DMS114 treated with DMSO at 0.1 percent for 48 hours (cell line): ENCODE results near the gene SCYGR1.
"Not testable (repeated sequence)": the region's sequence is repeated elsewhere in the genome, so short reads cannot be mapped to it uniquely, and the experiment has no call there.

ENCODE experiments used
- DNase-seq: peaks from one replicate; lab custom pipeline; 2025; ENCODE audit not compliant: unreplicated experiment; lab: John Stamatoyannopoulos, UW

Gene SCYGR1

GRCh38 chr2:227374158-227374557 is 13.6 kb downstream of the SCYGR1 start:
- no peak for DNase-seq

GRCh38 chr2:227373389-227373788 is 14.4 kb downstream of the SCYGR1 start:
- no peak for DNase-seq

GRCh38 chr2:227370791-227371312 is 16.9 kb downstream of the SCYGR1 start:
- DNase-seq, result no peak

- DNase-seq, result no peak
These were observed 17.7 kb downstream of the SCYGR1 start for GRCh38 chr2:227370092-227370491.

GRCh38 chr2:227368574-227368973 is 19.2 kb downstream of the SCYGR1 start:
- DNase-seq, result no peak

GRCh38 chr2:227367427-227367795 is 20.3 kb downstream of the SCYGR1 start:
- DNase-seq, result no peak

- DNase-seq, result no peak
These were observed 20.9 kb downstream of the SCYGR1 start for GRCh38 chr2:227366769-227367426.

GRCh38 chr2:227365833-227366232 is 21.9 kb downstream of the SCYGR1 start:
- DNase-seq, result no peak

GRCh38 chr2:227364585-227365263 is 23.0 kb downstream of the SCYGR1 start:
- DNase-seq, result not testable (repeated sequence)

- no peak for DNase-seq
These were observed 24.0 kb downstream of the SCYGR1 start for GRCh38 chr2:227363756-227364155.

- DNase-seq, result no peak
These were observed 27.4 kb downstream of the SCYGR1 start for GRCh38 chr2:227360351-227360750.

GRCh38 chr2:227351639-227352038 is 36.1 kb downstream of the SCYGR1 start:
- no peak for DNase-seq

GRCh38 chr2:227349989-227350612 is 37.6 kb downstream of the SCYGR1 start:
- DNase-seq, result no peak

- no peak for DNase-seq
These were observed 39.4 kb downstream of the SCYGR1 start for GRCh38 chr2:227348324-227348723.

- DNase-seq, result no peak
These were observed 40.6 kb downstream of the SCYGR1 start for GRCh38 chr2:227347117-227347516.

- no peak for DNase-seq
These were observed 43.5 kb downstream of the SCYGR1 start for GRCh38 chr2:227344231-227344630.

GRCh38 chr2:227341553-227341952 is 46.2 kb downstream of the SCYGR1 start:
- DNase-seq, result no peak

GRCh38 chr2:227340106-227340505 is 47.6 kb downstream of the SCYGR1 start:
- no peak for DNase-seq

- DNase-seq, result no peak
These were observed 48.6 kb downstream of the SCYGR1 start for GRCh38 chr2:227339098-227339599.
